MM.1S (cell line): ENCODE results near the gene TXNL4B.
"Not testable (repeated sequence)": the region's sequence is repeated elsewhere in the genome, so short reads cannot be mapped to it uniquely, and the experiment has no call there.

Experiments used
- DNase-seq: peaks from one replicate; pipeline ENCODE4 v3.0.0-alpha.2; 2015
- H2AFZ ChIP-seq: fragments of 300-600 bp; sonication (generic); 2 replicates; pipeline ENCODE4 v1.6.0; 2016; ENCODE audit warnings: antibody characterized with exemption, low read length
- H3F3A ChIP-seq: fragments of 300-600 bp; sonication (generic); 2 replicates; pipeline ENCODE4 v1.6.1; 2016; ENCODE audit warnings: mild to moderate bottlenecking, antibody characterized with exemption, low read length, moderate library complexity, mixed read lengths; ENCODE audit not compliant: insufficient read depth
- H3K27ac ChIP-seq: fragments of 300-600 bp; sonication (generic); 2 replicates; pipeline ENCODE4 v1.5.1; 2016; ENCODE audit warnings: mild to moderate bottlenecking, low read length
- H3K27me3 ChIP-seq: fragments of 300-600 bp; sonication (generic); replicated peaks from 2 replicates; pipeline ENCODE4 v1.6.0; 2016; ENCODE audit warnings: low read length; ENCODE audit not compliant: insufficient read depth
- H3K36me3 ChIP-seq: fragments of 300-600 bp; sonication (generic); replicated peaks from 2 replicates; pipeline ENCODE4 v1.6.1; 2016; ENCODE audit warnings: mild to moderate bottlenecking, low read length, mixed read lengths; ENCODE audit not compliant: insufficient read depth
- H3K4me1 ChIP-seq: fragments of 300-600 bp; sonication (generic); 2 replicates; pipeline ENCODE4 v1.6.1; 2016; ENCODE audit warnings: low read length, mixed read lengths
- H3K4me2 ChIP-seq: fragments of 300-600 bp; sonication (generic); 2 replicates; pipeline ENCODE4 v1.6.0; 2016; ENCODE audit warnings: low read depth, low read length
- H3K4me3 ChIP-seq: fragments of 300-600 bp; sonication (generic); 2 replicates; pipeline ENCODE4 v1.5.1; 2016; ENCODE audit warnings: low read length, mixed read lengths
- H3K79me2 ChIP-seq: fragments of 300-600 bp; sonication (generic); 2 replicates; pipeline ENCODE4 v1.6.1; 2016; ENCODE audit warnings: mixed run types, low read length, mixed read lengths
- H3K9ac ChIP-seq: fragments of 300-600 bp; sonication (generic); 2 replicates; pipeline ENCODE4 v1.6.1; 2016; ENCODE audit warnings: low read length, mixed read lengths
- H3K9me2 ChIP-seq: fragments of 300-600 bp; sonication (generic); replicated peaks from 2 replicates; pipeline ENCODE4 v1.6.1; 2016; ENCODE audit warnings: mild to moderate bottlenecking, low read length, mixed read lengths; ENCODE audit not compliant: insufficient read depth
- H3K9me3 ChIP-seq: fragments of 300-600 bp; sonication (generic); replicated peaks from 2 replicates; pipeline ENCODE4 v1.6.1; 2016; ENCODE audit warnings: mild to moderate bottlenecking, low read length, mixed read lengths; ENCODE audit not compliant: insufficient read depth
- H4K20me1 ChIP-seq: fragments of 300-600 bp; sonication (generic); 2 replicates; pipeline ENCODE4 v1.6.1; 2016; ENCODE audit warnings: mild to moderate bottlenecking, low read length, moderate library complexity, mixed read lengths; ENCODE audit not compliant: insufficient read depth
- CTCF ChIP-seq: fragments of 300-600 bp; sonication (generic); IDR thresholded peaks from 2 replicates; pipeline ENCODE4 v1.5.1; 2016; ENCODE audit warnings: antibody characterized with exemption, low read length, mixed read lengths
- EZH2 ChIP-seq: fragments of 300-600 bp; sonication (generic); optimal IDR thresholded peaks from 2 replicates; pipeline ENCODE3; 2017; ENCODE audit warnings: low read depth, mild to moderate bottlenecking, antibody characterized with exemption, low read length, mixed read lengths
- EZH2phosphoT487 ChIP-seq: fragments of 300-600 bp; sonication (generic); IDR thresholded peaks from 2 replicates; pipeline ENCODE4 v1.6.1; 2018; ENCODE audit warnings: antibody characterized with exemption, low read length

TXNL4B gene

GRCh38 chr16:72084445-72084844 lies 9.0 kb downstream of the TXNL4B start:
- Histone ChIP-seq H3K36me3 (peaks cover 6% of the 10 kb centered on the region), H3K9ac (no peak overlapping the region), H3K27ac (no peak overlapping the region)

GRCh38 chr16:72083778-72084404 lies 9.5 kb downstream of the TXNL4B start:
- Histone ChIP-seq H3K9me2 (no peaks in the 10 kb centered on the region), H3K27me3 (no peaks in the 10 kb centered on the region), H2AFZ (no peak overlapping the region), H3K9me3 (no peaks in the 10 kb centered on the region), H3K79me2 (no peaks in the 10 kb centered on the region), H3K36me3 (peaks cover 5% of the 10 kb centered on the region), H3K9ac (no peak overlapping the region), H3K4me2 (no peak overlapping the region), H3F3A (no peaks in the 10 kb centered on the region), H3K4me3 (no peak overlapping the region), H3K4me1 (no peaks in the 10 kb centered on the region), H3K27ac (no peak overlapping the region), H4K20me1 (no peaks in the 10 kb centered on the region)
- no peak for DNase-seq
- no peak for TF ChIP-seq EZH2phosphoT487
- TF ChIP-seq CTCF: no peak
- TF ChIP-seq EZH2: no peak

More at GRCh38 chr16:72084445-72084844, 9.0 kb downstream of the TXNL4B start:
- Histone ChIP-seq H2AFZ (no peak overlapping the region), H4K20me1 (no peaks in the 10 kb centered on the region), H3K27me3 (no peaks in the 10 kb centered on the region), H3K9me3 (no peaks in the 10 kb centered on the region), H3K9me2 (no peaks in the 10 kb centered on the region), H3K79me2 (0 out of 2 replicates have a peak, but pooled peaks cover under 1% of the 10 kb centered on the region), H3F3A (no peaks in the 10 kb centered on the region), H3K4me1 (no peaks in the 10 kb centered on the region), H3K4me2 (no peak overlapping the region), H3K4me3 (no peak overlapping the region)
- DNase-seq: no peak
- TF ChIP-seq CTCF (no peak), EZH2phosphoT487 (no peak), EZH2 (no peak)

- H3K9me2 ChIP-seq, H3K9me3 ChIP-seq, H3K9ac ChIP-seq, H3K27ac ChIP-seq, DNase-seq, H3K27me3 ChIP-seq, H3K4me3 ChIP-seq, H2AFZ ChIP-seq, H3K4me2 ChIP-seq, H3K79me2 ChIP-seq, H3F3A ChIP-seq, H3K4me1 ChIP-seq, H4K20me1 ChIP-seq, H3K36me3 ChIP-seq: not testable (repeated sequence)
Measured at GRCh38 chr16:72076991-72077706, 16.3 kb downstream of the TXNL4B start.

GRCh38 chr16:72075067-72075466 lies 18.4 kb downstream of the TXNL4B start:
- H3F3A ChIP-seq, H3K27ac ChIP-seq, H3K4me1 ChIP-seq, H3K4me3 ChIP-seq, H4K20me1 ChIP-seq, H2AFZ ChIP-seq, H3K9me2 ChIP-seq, H3K9ac ChIP-seq, H3K36me3 ChIP-seq, H3K27me3 ChIP-seq, H3K79me2 ChIP-seq, H3K4me2 ChIP-seq, DNase-seq, H3K9me3 ChIP-seq: not testable (repeated sequence)
